GM12875 (cell line): ENCODE data around the gene THAP4.

ENCODE experiments used
- H3K4me3 ChIP-seq: one replicate; pipeline ENCODE4 v1.5.1; 2011; ENCODE audit warnings: low read depth, low read length, control low read depth
- CTCF ChIP-seq: IDR thresholded peaks from 2 replicates; pipeline ENCODE4 v1.5.1; 2011; ENCODE audit warnings: low read depth, mild to moderate bottlenecking, control low read depth, inconsistent platforms, low read length, moderate library complexity, borderline replicate concordance; ENCODE audit not compliant: insufficient read depth

THAP4 gene

GRCh38 chr2:241627675-241628074 lies 9.3 kb downstream of the THAP4 start:
- no peak for TF ChIP-seq CTCF
- H3K4me3 ChIP-seq, result no peak overlapping the region

- no peak overlapping the region for H3K4me3 ChIP-seq
- no peak for TF ChIP-seq CTCF
Measured at GRCh38 chr2:241620419-241620769, 16.6 kb downstream of the THAP4 start.

DNA sequence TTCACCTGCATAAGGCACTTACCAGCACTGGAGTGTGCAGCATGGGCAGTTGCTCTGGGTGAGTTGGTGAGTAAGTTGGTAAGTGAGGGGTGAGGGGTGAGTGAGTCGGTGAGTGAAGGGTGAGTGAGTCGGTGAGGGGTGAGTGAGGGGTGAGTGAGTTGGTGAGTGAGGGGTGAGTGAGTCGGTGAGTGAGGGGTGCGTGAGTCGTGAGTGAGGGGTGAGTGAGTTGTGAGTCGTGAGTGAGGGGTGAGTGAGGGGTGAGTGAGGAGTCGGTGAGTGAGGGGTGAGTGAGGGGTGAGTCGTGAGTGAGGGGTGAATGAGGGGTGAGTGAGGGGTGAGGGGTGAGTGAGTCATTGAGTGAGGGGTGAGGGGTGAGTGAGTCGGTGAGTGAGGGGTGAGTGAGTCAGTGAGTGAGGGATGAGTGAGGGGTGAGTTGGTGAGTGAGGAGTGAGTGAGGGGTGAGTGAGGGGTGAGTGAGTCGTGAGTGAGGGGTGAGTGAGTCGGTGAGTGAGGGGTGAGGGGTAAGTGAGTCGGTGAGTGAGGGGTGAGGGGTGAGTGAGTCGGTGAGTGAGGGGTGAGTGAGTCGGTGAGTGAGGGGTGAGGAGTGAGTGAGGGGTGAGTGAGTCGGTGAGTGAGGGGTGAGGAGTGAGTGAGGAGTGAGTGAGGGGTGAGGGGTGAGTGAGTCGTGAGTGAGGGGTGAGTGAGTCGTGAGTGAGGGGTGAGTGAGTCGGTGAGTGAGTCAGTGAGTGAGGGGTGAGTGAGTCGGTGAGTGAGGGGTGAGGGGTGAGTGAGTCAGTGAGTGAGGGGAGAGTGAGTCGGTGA lies 17.1 kb downstream of the THAP4 start:
- TF ChIP-seq CTCF, result no peak
- H3K4me3 ChIP-seq, result no peak overlapping the region

- H3K4me3 ChIP-seq, result no peak overlapping the region
Measured at GRCh38 chr2:241618829-241619228, 18.1 kb downstream of the THAP4 start.

DNA sequence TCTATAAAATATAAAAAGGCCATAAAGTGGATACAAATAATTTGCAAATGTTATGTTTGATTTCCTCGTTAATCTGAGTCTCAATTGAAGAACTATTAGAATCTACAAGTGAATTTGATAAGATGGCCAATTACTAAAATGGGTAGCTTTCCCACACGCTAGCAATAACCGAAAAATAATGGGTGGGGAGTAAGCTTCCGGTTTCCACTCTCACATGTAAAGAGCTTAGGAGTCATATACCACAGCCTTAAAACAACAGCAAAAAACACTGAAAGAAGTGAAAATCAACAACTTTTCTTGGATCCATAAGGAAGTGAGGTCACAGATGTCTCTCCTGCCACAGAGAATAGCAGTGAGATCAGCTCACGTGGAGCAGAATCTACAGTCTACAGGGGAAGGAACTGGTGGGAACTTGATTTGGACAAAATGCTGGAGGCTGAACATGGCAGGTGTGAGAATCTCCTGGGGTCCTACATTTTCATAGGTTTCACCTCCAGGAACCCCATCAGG lies 18.6 kb downstream of the THAP4 start:
- no peak overlapping the region for H3K4me3 ChIP-seq
- no peak for TF ChIP-seq CTCF

More at GRCh38 chr2:241618829-241619228, 18.1 kb downstream of the THAP4 start:
- TF ChIP-seq CTCF, result no peak

DNA sequence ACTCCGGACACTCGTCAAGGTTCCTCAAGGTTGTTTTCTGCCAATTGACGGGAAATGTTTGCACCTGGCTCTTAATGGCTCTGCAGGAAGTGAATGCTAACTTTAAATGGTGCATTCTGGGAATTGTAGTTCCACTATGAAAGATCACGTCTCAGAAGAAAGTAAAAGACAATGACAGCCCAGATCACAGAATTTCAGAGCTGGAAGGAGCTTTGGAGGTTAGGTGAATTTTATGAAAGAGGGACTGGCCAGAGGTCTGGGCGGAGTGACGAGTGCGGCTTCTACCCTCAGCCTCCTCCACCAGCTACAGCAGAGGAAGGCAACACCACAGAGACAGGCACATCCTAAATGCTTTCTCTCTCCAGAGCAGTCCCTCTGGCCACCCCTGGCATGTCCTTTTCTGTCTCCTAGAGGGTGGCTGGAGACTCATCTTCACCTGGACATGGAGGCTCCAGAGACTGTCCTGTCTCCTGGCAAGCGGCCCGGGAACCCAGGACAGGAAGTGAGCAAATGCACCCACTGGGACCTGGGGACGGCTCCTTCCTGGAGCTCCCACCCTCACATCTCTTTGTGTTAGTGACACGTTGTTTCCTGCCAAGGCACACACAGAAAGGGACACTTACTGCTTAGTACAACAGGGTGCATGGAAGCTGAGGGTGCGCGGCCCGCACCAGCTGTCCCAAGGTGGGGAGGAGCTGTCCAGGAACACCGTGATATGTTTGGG lies 19.4 kb downstream of the THAP4 start:
- no peak for TF ChIP-seq CTCF
- H3K4me3 ChIP-seq, result peak overlapping the region; percentile 26
